GM20000 (cell line): ENCODE results near the gene SRGAP2C.
"Not testable (repeated sequence)": the region's sequence is repeated elsewhere in the genome, so short reads cannot be mapped to it uniquely, and the experiment has no call there.

Experiments
- DNase-seq: peaks from one replicate; pipeline ENCODE4 v3.0.0; 2012; ENCODE audit warnings: low spot score

SRGAP2C gene

GRCh38 chr1:121186191-121186590 is 1.4 kb downstream of the SRGAP2C start:
- not testable (repeated sequence) for DNase-seq

- DNase-seq = not testable (repeated sequence)
Measured at GRCh38 chr1:121187914-121188313, 3.1 kb downstream of the SRGAP2C start.

GRCh38 chr1:121192512-121192911 is 7.7 kb downstream of the SRGAP2C start:
- not testable (repeated sequence) for DNase-seq

DNA sequence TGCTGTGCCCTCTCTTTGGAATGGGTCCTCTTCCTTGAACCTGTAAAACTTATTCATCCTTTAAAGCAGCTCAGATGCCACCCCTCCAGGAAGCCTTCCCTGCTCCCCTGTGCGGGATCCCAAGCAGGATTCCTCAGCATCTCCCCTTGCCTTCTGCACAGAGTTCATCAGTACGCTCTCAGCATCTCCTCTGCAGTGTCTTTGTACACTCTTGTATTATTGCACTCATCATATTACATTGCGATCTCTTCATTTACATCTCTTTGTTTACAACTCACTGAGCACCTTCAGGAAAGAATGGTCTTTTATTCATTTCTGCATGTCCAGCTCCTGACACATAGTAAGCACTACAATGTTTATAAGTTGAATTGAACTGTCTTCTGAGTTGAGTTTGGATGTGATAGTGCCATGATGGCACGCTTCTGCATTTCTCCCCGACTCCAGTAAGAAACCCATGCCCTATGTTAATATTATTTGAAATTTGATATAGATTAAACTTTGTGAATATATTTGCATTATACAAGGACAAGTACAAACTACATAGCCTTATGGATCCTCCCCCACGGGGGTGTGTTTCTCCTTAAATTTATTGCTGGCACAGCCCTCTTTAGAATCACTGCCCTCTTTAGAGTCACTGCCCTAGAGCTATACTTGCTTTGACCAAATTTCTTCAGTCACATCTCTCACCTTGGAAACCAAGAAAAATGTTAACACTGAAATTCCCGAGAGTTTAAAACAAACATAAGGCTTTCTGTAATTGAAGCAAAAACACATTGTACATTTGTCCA is 12.5 kb downstream of the SRGAP2C start:
- not testable (repeated sequence) for DNase-seq

- not testable (repeated sequence) for DNase-seq
Measured at GRCh38 chr1:121199763-121200162, 15.0 kb downstream of the SRGAP2C start.

DNA sequence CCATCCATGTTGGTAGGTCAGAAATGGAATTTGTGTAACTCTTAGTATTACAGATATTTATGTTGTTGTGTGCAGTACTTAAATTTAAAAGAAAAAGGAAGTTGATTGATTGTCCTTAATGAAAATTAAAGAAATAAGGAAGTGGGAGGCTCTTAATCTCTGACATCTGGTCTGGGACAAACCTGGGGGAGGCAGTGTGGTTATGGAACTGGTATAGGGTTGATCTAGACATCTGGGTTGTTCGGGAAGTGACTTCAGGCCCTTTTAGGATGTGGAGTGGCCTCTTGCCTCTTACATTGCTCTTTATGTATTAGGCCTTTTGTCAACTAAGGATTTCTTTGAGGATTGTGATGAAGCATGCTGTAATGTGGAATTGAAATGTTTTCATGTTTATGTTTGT is 15.5 kb downstream of the SRGAP2C start:
- DNase-seq = not testable (repeated sequence)

DNA sequence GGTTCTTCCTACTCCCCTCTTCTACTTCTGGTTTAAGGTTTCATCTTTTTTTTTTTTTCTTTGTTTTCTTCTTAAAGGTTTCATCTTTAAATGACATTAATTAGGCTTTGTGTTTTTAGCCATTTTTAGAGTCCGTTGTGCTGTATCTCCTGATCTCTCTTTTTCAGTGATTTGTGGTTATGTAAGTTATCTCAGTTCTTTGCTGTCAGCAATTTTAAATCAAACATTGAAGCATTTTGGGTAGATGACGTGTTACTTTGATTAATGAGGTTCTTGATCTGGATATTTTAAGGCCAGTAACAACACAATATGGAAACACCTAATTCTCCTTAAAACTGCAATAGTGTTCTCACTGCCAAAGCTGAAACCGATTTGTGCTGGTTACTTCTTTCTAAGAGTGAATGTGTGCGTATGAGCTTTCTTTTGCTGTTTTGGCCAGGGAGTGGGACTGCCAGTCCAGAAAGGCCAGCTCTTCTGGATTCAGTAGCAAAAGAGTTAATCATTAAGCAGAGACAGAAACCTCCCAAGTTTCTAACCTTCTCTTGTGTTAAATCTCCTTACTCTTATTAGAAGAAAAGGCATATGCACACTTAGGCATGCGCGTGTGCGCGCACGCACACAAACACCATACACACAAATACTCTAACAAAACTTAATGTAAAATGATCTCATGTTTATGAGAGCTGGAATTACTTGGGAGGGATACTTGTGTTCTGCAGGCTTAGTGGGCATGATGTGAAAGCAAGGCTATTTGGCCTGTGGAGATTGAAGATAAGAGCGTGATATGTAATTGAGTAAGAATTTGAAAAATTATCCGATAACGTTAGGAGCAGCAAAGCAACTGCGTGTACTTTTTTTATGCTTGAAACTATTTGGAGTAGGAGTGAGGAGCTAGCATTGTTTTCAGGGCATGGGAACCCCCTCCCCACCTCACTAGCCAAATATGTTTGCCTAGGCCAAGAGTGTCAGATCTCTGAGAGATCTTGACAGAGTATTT is 16.5 kb downstream of the SRGAP2C start:
- not testable (repeated sequence) for DNase-seq

DNA sequence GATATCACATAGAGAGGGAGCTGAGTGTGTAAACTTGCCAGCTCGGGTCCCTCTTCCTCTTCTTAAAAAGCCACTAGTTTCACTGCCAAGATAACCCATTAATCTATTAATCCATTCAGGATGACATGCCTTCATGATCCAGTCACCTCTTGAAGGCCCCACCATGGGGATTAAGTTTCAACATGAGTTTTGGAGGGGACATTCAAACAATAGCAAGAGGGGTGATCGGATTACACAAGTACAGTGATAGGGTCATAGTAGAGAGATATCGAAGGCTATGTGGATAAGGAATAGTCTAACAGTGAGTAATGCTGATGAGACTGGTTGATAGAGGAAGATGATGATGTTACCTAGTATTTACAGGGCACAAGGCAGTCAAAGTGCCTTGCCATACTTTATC is 18.2 kb downstream of the SRGAP2C start:
- not testable (repeated sequence) for DNase-seq

GRCh38 chr1:121205786-121206711 is 21.3 kb downstream of the SRGAP2C start:
- DNase-seq = not testable (repeated sequence)

- DNase-seq = not testable (repeated sequence)
Measured at GRCh38 chr1:121207328-121207727, 22.6 kb downstream of the SRGAP2C start.

DNA sequence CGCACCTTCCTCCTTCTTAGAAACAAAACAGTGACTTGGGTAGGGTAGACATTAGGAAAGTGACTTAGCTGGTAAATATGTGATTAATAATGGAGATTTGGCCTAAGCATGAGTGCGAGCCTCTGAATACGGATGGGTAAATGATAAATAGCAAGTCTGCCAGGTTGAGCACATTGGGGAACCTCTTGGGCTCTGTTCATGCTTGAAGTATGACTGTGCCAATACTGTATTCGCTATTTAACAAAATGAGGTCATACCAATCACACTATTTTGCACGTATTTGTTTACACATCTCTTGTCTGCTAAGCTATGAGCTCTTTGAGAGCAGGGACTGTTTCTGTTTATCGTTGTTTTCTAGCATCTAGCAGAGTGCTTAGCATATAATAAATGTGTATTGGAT is 23.6 kb downstream of the SRGAP2C start:
- not testable (repeated sequence) for DNase-seq

- DNase-seq = not testable (repeated sequence)
Measured at GRCh38 chr1:121210778-121211177, 26.0 kb downstream of the SRGAP2C start.

DNA sequence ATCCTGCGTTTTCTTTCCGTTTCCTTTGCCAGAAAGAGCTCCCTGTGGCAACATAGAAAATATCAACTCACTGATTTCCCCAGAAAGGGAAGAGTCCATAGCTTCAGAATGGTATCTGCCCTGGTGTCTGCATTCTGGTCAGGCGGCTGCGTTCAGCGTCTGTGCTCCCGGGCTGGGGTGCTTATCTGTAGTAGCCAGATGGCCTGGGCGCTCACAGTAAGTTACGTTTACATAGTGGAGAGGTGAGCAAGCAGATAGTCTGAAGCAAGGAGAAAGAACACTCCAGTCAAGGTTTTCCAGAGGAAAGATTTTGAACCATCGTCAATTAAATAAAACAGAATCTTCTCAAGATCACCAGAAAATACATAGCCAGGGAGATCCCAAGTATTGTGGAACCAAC is 28.7 kb downstream of the SRGAP2C start:
- DNase-seq = not testable (repeated sequence)

DNA sequence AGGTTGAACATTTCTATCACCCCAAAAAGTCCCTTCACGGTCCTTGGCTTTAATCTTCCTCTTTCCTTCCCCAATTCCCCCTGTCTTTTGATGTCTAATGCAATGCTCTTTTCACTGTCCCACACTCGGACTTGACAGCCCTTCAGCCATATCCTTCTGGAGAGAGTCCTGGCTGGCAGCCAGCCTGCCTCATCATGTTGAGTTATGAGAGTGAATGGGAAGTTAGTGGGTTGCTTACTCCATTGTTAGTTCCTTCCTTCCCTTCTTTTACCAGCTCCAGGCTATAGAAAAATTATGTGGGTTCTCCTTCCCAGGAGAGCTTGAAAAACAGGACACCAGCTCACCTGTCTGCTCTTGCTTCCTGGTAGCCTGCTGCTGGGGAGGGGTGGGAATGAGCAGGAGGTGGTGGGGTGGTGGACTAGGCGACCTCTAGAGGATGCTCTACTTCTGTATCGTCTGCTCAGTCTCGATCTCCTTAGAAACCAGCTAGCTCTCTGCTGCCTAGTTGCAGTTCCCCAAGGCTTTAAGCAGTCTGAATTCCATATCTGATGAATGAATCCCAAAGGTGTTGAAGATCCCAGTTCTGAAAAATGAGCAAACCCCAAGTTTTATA is 29.9 kb downstream of the SRGAP2C start:
- not testable (repeated sequence) for DNase-seq

GRCh38 chr1:121215699-121216417 is 31.1 kb downstream of the SRGAP2C start:
- not testable (repeated sequence) for DNase-seq

- DNase-seq = not testable (repeated sequence)
Measured at GRCh38 chr1:121216676-121217075, 31.9 kb downstream of the SRGAP2C start.

DNA sequence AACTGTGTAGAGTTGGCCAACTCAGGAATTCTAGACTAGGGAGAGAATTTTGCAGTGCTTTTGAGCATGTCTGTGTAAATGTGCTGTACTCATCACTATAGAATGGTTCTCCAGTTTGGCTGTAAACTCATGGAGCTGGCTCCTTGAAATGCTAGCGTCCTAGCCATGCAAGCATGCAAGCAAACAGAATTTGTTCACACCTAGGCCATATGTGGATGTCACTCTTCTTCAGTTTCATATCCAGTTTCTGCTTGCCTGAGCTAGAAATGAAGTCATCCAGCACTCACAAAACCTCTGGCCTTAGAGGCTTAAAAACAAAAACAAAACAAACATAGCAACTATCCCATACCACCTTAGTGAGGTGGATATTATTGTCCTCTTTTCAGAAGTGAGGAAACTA is 37.0 kb downstream of the SRGAP2C start:
- DNase-seq = peak; percentile 3

DNA sequence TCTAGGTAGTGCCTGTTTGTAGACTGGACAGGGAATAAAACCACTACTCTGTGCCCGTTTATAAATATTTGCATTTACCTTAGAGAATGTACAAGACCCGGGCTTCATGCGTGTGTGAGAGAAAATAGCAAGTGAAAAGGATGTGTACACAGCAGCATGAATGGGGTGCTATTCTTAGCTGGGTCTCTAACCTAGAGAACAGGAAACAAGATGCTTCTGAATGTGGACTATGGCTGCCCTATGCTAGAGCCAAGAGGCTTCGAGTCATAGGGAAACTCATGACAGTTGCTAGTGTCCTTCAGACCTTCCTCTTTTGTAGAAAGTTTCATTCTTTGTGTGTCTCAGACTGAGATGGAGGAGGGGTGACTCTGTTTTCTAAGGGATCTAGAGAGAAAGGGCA is 39.9 kb downstream of the SRGAP2C start:
- not testable (repeated sequence) for DNase-seq

DNA sequence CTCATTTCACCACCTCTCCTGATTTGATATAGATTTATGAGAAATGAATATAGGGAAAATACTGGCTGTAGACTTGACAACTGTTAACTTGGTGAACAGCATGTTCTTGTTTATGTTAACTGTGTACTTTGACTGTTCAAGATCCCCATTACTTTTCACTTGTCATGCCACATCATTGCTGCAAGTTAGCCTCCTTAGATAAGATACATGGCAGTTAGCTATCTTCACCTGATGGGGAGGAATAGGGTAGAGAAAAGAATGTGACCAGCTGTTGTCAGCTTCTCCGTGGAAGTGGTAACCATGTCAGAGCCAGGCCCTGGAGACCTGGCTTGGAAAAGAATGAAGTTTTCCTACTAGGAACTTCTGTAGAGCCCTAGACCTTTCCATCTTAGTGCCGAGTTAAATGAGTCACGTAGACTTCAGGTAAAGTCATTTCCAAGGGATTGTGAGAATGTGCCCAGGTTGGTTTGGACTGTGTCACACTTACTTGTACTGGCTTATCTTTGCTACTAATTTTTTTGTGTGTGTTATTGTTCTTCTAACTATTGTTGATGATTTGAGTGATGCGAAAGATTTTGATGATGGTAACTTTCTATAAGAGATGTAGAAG is 41.6 kb downstream of the SRGAP2C start:
- DNase-seq = not testable (repeated sequence)

- DNase-seq = not testable (repeated sequence)
Measured at GRCh38 chr1:121226925-121227324, 42.1 kb downstream of the SRGAP2C start.
